Esophagus squamous epithelium (tissue), 5 donors: ENCODE results near the gene NUBP2. TPM values are rescaled to one million over a fixed set of nuclear protein-coding genes. Genes with fewer than 3 reads are reported as not detected.

Experiments
- DNase-seq: peaks from one replicate; lab custom pipeline; 2025; lab: John Stamatoyannopoulos, UW
- H3K27ac ChIP-seq, 4 donors: fragments of 200-600 bp; sonication (generic); one replicate each; pipeline ENCODE4 v1.5.1; 2016 to 2019; ENCODE audit warnings: mild to moderate bottlenecking in 1 of 4
- H3K27me3 ChIP-seq, 4 donors: fragments of 200-600 bp; sonication (generic); 1 replicate in 3 of 4; 2 replicates in 1 of 4; pipeline versions ENCODE4 v1.5.1 to v1.6.0; 2017 to 2021; ENCODE audit warnings: antibody characterized with exemption in 1 of 4
- H3K36me3 ChIP-seq, 3 donors: fragments of 200-600 bp; sonication (generic); one replicate each; pipeline ENCODE4 v1.5.1; 2016 to 2019
- H3K4me1 ChIP-seq, 3 donors: fragments of 200-600 bp; sonication (generic); one replicate each; pipeline ENCODE4 v1.5.1; 2017 to 2019
- H3K4me3 ChIP-seq, 4 donors: fragments of 200-600 bp; sonication (generic); 1 replicate in 3 of 4; 2 replicates in 1 of 4; pipeline ENCODE4 v1.5.1; 2016 to 2019; ENCODE audit warnings: mild to moderate bottlenecking in 2 of 4, moderate library complexity in 1 of 4
- H3K9me3 ChIP-seq, 3 donors: fragments of 200-600 bp; sonication (generic); one replicate each; pipeline ENCODE4 v1.5.1; 2016 to 2019
- POLR2A ChIP-seq, 4 donors: fragments of 450-650 bp; IDR thresholded peaks; one replicate each; pipeline ENCODE4 v1.6.1; 2017; ENCODE audit warnings: antibody characterized with exemption in 4 of 4, mild to moderate bottlenecking in 4 of 4, moderate library complexity in 3 of 4
- WGBS, 2 donors: methylation state at CpG; one replicate each; pipeline ENCODE4 v1.1.5; 2018; 5-methylcytosine and 5-hydroxymethylcytosine counted together
- intact Hi-C: fragments of 100-400 bp; cut with DNase I; formaldehyde crosslinking; loops from one replicate; pipeline ENCODE4 v1.15.0; 2022
- total RNA-seq, 4 donors: library from RNA; depleted of rRNA; stranded (reverse); fragments of >200 nt; gene quantifications; one replicate each; pipeline ENCODE4 v1.1.0, GENCODE V29; 2016
- TF ChIP-seq, protein P1 (sequence below), 6 experiments: fragments of 450-650 bp in 4 of 6; fragments of 200-600 bp in 2 of 6; sonication (generic) in 2 of 6; IDR thresholded peaks; one replicate each; pipeline ENCODE4 v1.5.1; 2016 to 2019; ENCODE audit warnings: antibody characterized with exemption in 6 of 6, mild to moderate bottlenecking in 4 of 6, moderate library complexity in 4 of 6
- donor health status: DM: yes; HTN: yes; CAD: no.

The NUBP2 gene
- total RNA-seq, 4 donors from 2014 or later = 71.4 to 91.5 (median 79.5) TPM

DNA sequence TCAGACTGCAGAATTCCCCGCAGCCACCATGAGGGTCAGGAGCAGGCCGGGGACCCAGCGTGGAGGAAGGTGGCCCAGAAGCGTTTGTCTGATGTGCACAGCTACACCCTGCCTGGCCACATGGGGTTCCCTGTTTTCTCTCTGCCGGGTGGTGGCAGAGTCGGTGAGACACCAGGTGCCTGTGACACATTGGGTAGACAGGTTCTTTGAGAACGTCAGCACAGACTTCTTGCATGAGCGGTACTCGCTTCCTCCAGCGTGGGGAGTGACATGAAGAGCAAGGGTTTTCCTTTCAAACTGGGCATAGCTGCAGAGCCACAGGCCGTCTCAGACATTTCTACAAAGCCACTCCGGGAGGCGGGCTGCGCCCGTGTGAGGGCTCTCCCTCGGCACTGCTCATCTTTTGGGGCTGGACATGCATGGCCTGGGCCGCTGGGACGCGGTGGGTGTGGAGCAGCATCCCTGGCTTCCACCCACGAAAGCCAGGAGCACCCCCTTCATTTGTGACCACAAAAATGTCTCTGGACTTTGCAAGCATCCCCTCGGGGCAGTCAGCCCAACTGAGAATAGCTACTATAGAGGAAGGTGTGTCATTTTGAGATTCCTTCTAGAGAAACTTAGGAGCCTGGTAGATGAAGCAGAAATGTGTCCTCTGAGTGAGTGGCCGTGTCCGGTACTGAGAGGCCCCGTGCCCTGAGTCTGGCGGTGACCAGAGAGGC lies 37.4 kb upstream of the NUBP2 start:
- no peaks in the 10 kb centered on the region for H3K27me3 ChIP-seq
- no peaks in the 10 kb centered on the region for H3K9me3 ChIP-seq
- H3K4me3 ChIP-seq = no peak overlapping the region
- DNase-seq = no peak
- H3K4me1 ChIP-seq = peaks cover 0 to 6% (median 0%) of the 10 kb centered on the region in 3 donors
- WGBS, 2 donors = 79 to 85% methylated on average over 6 to 8 of the region's 25 CpGs
- peaks cover 31 to 97% (median 38%) of the 10 kb centered on the region in 3 donors for H3K36me3 ChIP-seq
- intact Hi-C loops = no loop called here
- no peak overlapping the region for H3K27ac ChIP-seq
- TF ChIP-seq, protein P1, sequence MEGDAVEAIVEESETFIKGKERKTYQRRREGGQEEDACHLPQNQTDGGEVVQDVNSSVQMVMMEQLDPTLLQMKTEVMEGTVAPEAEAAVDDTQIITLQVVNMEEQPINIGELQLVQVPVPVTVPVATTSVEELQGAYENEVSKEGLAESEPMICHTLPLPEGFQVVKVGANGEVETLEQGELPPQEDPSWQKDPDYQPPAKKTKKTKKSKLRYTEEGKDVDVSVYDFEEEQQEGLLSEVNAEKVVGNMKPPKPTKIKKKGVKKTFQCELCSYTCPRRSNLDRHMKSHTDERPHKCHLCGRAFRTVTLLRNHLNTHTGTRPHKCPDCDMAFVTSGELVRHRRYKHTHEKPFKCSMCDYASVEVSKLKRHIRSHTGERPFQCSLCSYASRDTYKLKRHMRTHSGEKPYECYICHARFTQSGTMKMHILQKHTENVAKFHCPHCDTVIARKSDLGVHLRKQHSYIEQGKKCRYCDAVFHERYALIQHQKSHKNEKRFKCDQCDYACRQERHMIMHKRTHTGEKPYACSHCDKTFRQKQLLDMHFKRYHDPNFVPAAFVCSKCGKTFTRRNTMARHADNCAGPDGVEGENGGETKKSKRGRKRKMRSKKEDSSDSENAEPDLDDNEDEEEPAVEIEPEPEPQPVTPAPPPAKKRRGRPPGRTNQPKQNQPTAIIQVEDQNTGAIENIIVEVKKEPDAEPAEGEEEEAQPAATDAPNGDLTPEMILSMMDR (IDR thresholded peaks at IDR 0.05) = no peak
- no peak for TF ChIP-seq POLR2A (IDR thresholded peaks at IDR 0.05)

DNA sequence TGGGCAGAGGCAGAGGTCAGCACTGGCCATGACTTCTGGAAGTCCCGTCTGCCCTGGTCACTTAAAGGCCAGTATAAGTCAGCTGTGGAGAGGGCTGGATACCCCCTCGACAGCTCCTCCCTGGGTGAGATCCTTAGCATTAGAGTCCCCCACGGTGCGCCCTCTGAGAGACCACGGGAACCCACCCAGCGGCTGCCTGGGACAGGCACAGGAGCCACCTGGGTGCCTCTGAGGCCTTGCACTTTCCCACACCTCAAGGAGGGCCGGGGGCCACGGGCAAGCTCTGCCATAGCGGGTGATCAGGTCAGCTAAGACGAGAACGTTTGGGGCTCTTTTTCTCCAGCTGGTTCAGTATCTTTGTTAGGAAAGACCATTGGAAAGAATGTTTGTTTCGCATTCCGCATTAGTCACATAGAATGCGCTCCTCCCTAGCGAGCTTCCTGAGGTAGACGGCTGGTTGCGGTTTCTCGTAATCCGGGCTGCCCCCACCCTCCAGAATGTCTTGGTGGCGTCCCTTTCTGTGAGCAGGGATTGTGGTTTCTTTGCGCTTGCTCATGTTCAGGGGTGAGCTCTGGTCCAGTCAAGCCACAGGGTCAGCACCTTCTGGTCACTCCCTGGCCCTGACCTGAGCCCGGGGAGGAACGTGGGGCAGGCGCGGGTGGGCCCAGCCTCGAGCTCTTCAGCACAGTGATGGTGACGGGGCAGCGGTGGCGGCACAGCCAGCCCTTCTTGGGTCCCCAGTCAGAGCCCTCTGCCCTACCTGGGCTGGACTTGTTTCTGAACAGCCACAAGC lies 36.7 kb upstream of the NUBP2 start:
- no peak overlapping the region for H3K27ac ChIP-seq
- H3K9me3 ChIP-seq = no peaks in the 10 kb centered on the region
- intact Hi-C loops = no loop called here
- no peaks in the 10 kb centered on the region for H3K27me3 ChIP-seq
- no peak overlapping the region for H3K4me3 ChIP-seq
- H3K4me1 ChIP-seq = peaks cover 0 to 6% (median 0%) of the 10 kb centered on the region in 3 donors
- TF ChIP-seq POLR2A (IDR thresholded peaks at IDR 0.05) = no peak
- TF ChIP-seq, protein P1 (IDR thresholded peaks at IDR 0.05) = no peak
- no peak for DNase-seq
- H3K36me3 ChIP-seq = peaks cover 31 to 97% (median 37%) of the 10 kb centered on the region in 3 donors
- WGBS, 2 donors = 89 to 97% methylated on average over 14 to 15 of the region's 29 CpGs

DNA sequence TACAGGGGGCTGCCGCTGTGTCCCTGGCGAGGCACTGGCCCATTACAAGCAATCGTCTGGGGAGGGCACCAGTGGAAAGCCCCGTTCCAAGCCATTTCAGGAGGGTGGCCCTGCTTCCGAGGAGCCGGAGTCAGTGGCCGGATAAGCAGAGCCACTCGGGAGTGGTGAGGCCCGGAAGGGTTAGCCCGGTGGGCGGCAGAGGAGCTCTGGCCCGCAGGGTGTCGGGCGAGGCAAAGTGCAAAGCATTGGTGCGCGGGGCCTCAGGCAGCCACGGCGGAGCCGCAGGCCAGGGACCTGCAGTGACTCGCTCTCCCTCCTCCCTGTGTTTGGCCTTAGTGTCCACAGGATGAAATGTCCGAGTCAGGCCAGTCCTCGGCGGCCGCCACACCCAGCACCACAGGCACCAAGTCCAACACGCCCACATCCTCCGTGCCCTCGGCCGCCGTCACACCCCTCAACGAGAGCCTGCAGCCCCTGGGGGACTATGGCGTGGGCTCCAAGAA lies 36.0 kb upstream of the NUBP2 start:
- no peak for TF ChIP-seq POLR2A (IDR thresholded peaks at IDR 0.05)
- TF ChIP-seq, protein P1 (IDR thresholded peaks at IDR 0.05) = no peak
- H3K4me1 ChIP-seq = peaks cover 0 to 6% (median 0%) of the 10 kb centered on the region in 3 donors
- 90 to 100% methylated on average over 1 to 13 of the region's 31 CpGs for WGBS, 2 donors
- intact Hi-C loops = no loop called here
- H3K27ac ChIP-seq = no peak overlapping the region
- no peak for DNase-seq
- H3K36me3 ChIP-seq = peaks cover 31 to 97% (median 41%) of the 10 kb centered on the region in 3 donors
- no peak overlapping the region for H3K4me3 ChIP-seq
- H3K9me3 ChIP-seq = no peaks in the 10 kb centered on the region
- no peaks in the 10 kb centered on the region for H3K27me3 ChIP-seq

DNA sequence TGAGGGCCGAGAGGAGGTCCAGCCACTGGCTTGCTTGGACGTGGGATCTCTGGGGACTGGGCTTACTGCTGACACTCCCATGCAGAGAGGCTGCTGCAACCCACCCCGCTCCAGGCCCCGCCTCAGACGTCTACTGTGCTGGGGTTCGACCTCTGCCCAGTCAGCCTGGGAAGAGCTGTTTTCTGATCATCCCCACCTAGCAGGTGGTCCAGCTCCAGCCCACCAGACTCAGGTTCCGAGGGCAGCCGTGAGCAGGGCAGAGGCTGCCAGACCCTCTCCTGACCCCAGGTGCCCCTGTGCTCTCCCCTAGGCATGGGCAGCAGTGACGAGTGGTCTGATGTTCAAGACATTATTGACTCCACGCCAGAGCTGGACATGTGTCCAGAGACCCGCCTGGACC lies 34.8 kb upstream of the NUBP2 start:
- Histone ChIP-seq H3K27me3 (no peaks in the 10 kb centered on the region), H3K27ac (no peak overlapping the region), H3K36me3 (peaks cover 31 to 99% (median 41%) of the 10 kb centered on the region in 3 donors), H3K9me3 (no peaks in the 10 kb centered on the region), H3K4me1 (peaks cover 0 to 6% (median 0%) of the 10 kb centered on the region in 3 donors), H3K4me3 (no peak overlapping the region)
- no peak for DNase-seq
- WGBS, 2 donors = 60% methylated on average over 1 of the region's 11 CpGs; no CpG with 5 or more reads in 1 of the 2 donors
- no peak for TF ChIP-seq POLR2A (IDR thresholded peaks at IDR 0.05)
- TF ChIP-seq, protein P1 (IDR thresholded peaks at IDR 0.05) = no peak
- intact Hi-C loops = no loop called here
